Effector memory CD4-positive, alpha-beta T cell (primary cell): ENCODE results near the gene TMEM132C.

Source experiments
- DNase-seq, 3 donors: peaks; one replicate each; pipeline ENCODE4 v3.0.0-alpha.2; 2020
- H3K27ac ChIP-seq: 2 replicates; pipeline ENCODE4 v1.7.0; 2013; ENCODE audit warnings: mild to moderate bottlenecking, low read length, moderate library complexity; ENCODE audit not compliant: insufficient read depth, poor library complexity, severe bottlenecking
- H3K27me3 ChIP-seq: replicated peaks from 2 replicates; pipeline ENCODE4 v1.7.0; 2013; ENCODE audit warnings: mild to moderate bottlenecking, low read length; ENCODE audit not compliant: insufficient read depth, control insufficient read depth, poor library complexity, severe bottlenecking
- H3K36me3 ChIP-seq: 2 replicates; pipeline ENCODE4 v1.7.0; 2013; ENCODE audit warnings: mild to moderate bottlenecking, low read length, moderate library complexity; ENCODE audit not compliant: control insufficient read depth, insufficient read depth
- H3K4me1 ChIP-seq: 2 replicates; pipeline ENCODE4 v1.7.0; 2013; ENCODE audit warnings: low read length, mild to moderate bottlenecking; ENCODE audit not compliant: control insufficient read depth, insufficient read depth, poor library complexity, severe bottlenecking
- H3K4me3 ChIP-seq: 2 replicates; pipeline ENCODE4 v1.7.0; 2013; ENCODE audit warnings: low read length, low read depth, mild to moderate bottlenecking; ENCODE audit not compliant: insufficient read depth, poor library complexity, severe bottlenecking
- H3K9me3 ChIP-seq: 2 replicates; pipeline ENCODE4 v1.7.0; 2013; ENCODE audit warnings: mild to moderate bottlenecking, low read length, moderate library complexity; ENCODE audit not compliant: control insufficient read depth

The TMEM132C gene

DNA sequence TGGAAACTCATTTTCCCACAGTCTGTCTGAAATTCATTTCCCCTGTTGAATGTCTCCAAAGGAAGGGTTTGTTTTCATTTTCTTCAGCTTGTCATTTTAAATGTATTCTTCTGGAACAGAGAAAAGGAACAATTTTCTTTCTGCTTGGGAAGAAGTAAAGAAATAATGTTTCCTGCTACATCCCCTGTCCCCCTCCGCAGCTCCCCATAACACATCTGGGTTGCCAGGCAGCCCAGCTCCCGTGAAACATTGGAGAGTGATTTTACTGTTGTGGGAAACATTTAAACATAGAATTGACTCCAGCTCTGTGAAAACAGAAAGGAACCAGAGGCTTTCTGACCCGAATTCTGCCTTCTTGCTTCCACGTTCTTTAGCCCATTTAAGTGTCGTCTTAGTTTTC lies 159.5 kb downstream of the TMEM132C start:
- Histone ChIP-seq H3K27me3 (no peaks in the 10 kb centered on the region), H3K4me1 (no peaks in the 10 kb centered on the region), H3K4me3 (no peak overlapping the region), H3K27ac (no peak overlapping the region), H3K9me3 (no peaks in the 10 kb centered on the region), H3K36me3 (no peaks in the 10 kb centered on the region)
- no peak for DNase-seq

- Histone ChIP-seq H3K9me3 (no peaks in the 10 kb centered on the region), H3K4me3 (no peak overlapping the region), H3K27me3 (no peaks in the 10 kb centered on the region), H3K4me1 (no peaks in the 10 kb centered on the region), H3K27ac (no peak overlapping the region), H3K36me3 (no peaks in the 10 kb centered on the region)
- DNase-seq: no peak
These were observed 172.8 kb downstream of the TMEM132C start for GRCh38 chr12:128439796-128440195.

- no peak for DNase-seq
- Histone ChIP-seq H3K27ac (no peak overlapping the region), H3K36me3 (no peaks in the 10 kb centered on the region), H3K27me3 (no peaks in the 10 kb centered on the region), H3K4me3 (no peak overlapping the region), H3K4me1 (no peaks in the 10 kb centered on the region), H3K9me3 (no peaks in the 10 kb centered on the region)
These were observed 175.1 kb downstream of the TMEM132C start for GRCh38 chr12:128442096-128442495.

DNA sequence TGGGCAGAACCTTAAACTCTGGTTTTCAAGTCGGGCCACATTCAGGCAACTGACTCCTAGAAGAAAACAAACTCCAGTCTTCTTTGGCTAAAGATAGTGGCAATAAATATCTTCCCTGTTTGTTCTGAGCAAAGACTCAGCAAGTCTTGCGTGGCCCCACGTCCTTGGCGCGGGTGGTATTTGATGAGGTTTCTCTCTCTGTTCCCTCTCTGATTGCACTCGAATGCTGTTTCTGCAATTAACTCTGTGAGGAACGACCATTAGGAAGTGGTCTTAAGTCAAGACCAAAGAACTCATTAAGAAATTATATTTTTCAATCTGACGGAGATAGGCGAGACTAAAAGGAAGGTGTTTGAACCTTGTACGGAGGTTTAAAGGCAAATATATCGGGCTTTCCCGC lies 177.6 kb downstream of the TMEM132C start:
- Histone ChIP-seq H3K27ac (no peak overlapping the region), H3K9me3 (no peaks in the 10 kb centered on the region), H3K36me3 (no peaks in the 10 kb centered on the region), H3K4me1 (no peaks in the 10 kb centered on the region), H3K4me3 (no peak overlapping the region), H3K27me3 (no peaks in the 10 kb centered on the region)
- no peak for DNase-seq

DNA sequence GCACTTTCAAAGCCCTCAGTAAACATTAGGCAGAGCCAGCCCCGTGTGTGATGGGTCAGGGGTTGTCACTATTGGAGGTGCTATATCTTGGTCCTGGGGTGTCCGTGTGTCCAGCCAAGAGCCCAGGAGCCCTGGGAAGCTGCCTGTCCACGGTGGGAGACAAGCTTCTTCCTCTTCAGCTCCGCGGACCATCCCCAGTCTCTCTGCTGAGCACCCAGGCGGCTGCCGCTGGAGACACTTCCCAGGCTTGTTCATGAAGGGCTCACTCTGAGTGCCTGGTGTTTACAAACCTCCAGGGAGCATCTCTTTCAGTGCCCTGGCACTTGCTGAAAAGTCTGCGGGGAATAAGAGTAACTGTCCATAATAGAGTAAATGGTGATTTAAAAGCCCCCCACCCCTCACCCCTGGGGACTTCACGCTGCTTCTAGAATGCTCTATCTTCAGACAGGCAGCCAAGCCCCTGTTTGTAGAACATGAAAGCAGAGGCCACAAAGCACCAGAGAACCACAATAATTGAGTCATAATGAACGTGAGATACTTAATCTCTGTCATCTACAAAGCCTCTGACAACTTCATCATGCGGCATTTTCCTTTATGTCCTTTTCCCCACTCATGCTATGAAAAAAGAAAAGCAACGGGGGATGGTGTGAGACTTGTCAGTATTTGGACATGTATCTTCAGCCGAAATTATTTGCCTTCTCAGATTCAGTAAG lies 178.6 kb downstream of the TMEM132C start:
- DNase-seq: no peak
- H3K9me3 ChIP-seq: no peaks in the 10 kb centered on the region
- no peak overlapping the region for H3K27ac ChIP-seq

DNA sequence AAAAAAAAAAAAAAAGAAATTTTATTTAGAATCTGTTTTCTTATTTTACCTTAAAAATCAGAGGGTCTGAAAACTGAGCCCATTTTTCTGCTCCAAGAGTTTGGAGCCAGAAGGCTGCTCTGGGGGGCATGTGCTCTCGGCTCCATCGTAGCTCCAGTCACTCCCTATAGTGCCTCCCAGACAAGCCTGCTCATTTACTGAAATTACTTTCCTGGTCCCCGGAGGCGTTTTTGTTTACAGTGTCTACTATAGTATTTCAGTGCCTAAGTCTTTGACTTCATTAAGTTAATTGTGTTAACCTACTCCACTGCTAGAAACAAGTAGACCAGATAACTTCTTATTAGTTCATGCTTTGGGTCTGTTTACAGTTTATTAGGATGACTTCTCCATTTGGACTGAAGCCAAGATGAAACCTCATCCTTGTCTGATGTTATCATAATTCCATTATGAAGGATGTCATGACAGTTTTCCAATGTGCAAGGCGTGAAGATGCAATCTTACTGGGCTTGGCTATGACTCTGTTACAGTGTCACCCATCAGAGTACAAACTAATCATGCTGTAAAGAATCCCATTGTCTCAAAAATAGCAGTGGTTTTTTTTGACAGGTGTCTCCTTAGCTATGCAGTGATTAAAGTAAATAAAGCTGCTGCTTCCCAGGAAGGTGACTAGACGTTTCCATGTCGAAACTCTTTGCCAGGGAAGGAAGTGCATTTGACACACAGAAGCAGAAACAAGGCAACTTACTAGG lies 182.3 kb downstream of the TMEM132C start:
- no peak for DNase-seq
- Histone ChIP-seq H3K4me1 (no peaks in the 10 kb centered on the region), H3K9me3 (no peaks in the 10 kb centered on the region), H3K36me3 (no peaks in the 10 kb centered on the region), H3K4me3 (no peak overlapping the region), H3K27me3 (no peaks in the 10 kb centered on the region), H3K27ac (no peak overlapping the region)

More for the DNA sequence above, 178.6 kb downstream of the TMEM132C start:
- Histone ChIP-seq H3K4me1 (no peaks in the 10 kb centered on the region), H3K4me3 (no peak overlapping the region), H3K36me3 (no peaks in the 10 kb centered on the region), H3K27me3 (no peaks in the 10 kb centered on the region)

DNA sequence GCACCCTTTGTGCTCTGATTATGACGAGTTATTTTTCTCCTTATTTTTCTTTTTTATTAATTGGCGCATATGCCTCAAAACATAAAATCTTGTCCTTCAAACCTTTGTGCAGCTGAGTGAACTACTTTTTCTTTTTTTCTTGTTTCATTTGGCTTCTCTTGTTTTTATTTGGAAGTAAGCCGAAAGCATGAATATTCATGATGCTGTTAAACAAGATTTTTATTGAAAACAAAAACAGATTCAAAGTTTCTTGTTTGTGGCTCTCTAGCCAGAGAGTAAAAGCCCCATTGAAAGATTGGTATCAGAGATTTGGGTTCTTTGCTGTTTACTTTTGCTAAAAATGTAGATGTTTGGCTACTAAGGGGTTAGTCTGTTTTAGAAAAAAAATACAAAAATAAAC lies 183.8 kb downstream of the TMEM132C start:
- Histone ChIP-seq H3K27ac (no peak overlapping the region), H3K9me3 (no peaks in the 10 kb centered on the region), H3K4me1 (no peaks in the 10 kb centered on the region)

GRCh38 chr12:128455851-128456250 lies 188.9 kb downstream of the TMEM132C start:
- H3K4me3 ChIP-seq: no peak overlapping the region
- no peaks in the 10 kb centered on the region for H3K36me3 ChIP-seq
- no peaks in the 10 kb centered on the region for H3K27me3 ChIP-seq
- no peak overlapping the region for H3K27ac ChIP-seq
- no peaks in the 10 kb centered on the region for H3K4me1 ChIP-seq
- H3K9me3 ChIP-seq: no peaks in the 10 kb centered on the region
- DNase-seq: no peak

More for the DNA sequence above, 183.8 kb downstream of the TMEM132C start:
- no peak for DNase-seq
- Histone ChIP-seq H3K27me3 (no peaks in the 10 kb centered on the region), H3K36me3 (no peaks in the 10 kb centered on the region), H3K4me3 (no peak overlapping the region)

DNA sequence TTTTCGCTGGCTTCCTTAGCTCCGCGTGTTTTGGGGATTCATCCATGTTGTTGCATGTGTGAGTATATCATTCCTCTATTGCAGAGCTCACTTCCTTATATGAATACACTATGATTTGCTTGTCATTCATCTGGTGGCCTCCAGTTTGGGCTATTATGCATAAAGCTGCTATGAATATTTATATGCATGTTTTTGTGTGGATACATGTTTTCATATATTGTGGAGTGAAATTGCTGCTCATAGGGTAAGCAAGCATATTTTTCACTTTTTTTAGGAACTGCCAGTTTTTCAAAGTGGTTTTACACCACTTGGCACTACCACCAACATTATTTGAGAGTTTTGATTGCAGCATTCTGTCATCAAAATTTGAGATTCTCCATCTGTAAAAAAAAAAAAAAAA lies 190.0 kb downstream of the TMEM132C start:
- no peak for DNase-seq
- H3K4me1 ChIP-seq: no peaks in the 10 kb centered on the region
- H3K27ac ChIP-seq: no peak overlapping the region
- no peak overlapping the region for H3K4me3 ChIP-seq
- no peaks in the 10 kb centered on the region for H3K27me3 ChIP-seq
- no peaks in the 10 kb centered on the region for H3K36me3 ChIP-seq
- no peaks in the 10 kb centered on the region for H3K9me3 ChIP-seq

DNA sequence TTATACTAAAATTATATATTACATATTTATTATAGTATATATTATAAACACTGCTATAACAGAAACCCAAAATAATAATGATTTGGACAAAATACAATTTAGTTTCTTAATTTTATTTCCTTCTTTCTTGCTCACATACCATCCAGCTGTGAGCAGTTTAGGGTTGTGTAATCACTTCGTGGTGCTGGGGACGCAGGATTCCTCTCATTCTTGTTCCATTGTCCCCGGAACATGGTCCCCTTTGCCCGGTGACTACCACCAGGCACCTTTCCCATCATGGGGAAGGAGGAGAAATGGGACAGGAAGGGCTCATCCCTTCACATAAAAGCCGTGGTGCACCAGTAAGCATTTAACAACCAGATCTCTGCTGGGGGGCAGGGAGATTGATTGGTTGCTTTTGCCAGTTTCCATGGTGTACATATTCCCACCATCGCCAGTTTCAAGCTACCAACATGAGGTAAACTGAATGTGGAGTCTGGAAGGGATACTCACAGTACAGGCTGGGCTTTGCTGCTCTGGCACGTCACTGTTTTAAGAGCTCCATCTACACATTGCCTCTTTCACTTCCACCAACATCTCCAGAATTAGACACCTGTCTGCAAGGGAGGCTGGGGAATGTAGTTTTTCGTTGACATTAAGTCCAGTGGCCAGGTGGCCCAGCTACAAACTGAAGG lies 191.5 kb downstream of the TMEM132C start:
- H3K27me3 ChIP-seq: no peaks in the 10 kb centered on the region
- no peaks in the 10 kb centered on the region for H3K9me3 ChIP-seq
- DNase-seq: no peak
- H3K4me1 ChIP-seq: no peaks in the 10 kb centered on the region
- H3K27ac ChIP-seq: no peak overlapping the region
- no peaks in the 10 kb centered on the region for H3K36me3 ChIP-seq
- H3K4me3 ChIP-seq: no peak overlapping the region
